ENCODE results near the gene PHF2.

- no peak for TF ChIP-seq CTCF (IDR thresholded peaks at IDR 0.05)
- no peak for TF ChIP-seq POLR2A (IDR thresholded peaks at IDR 0.05)
These were observed 79.4 kb downstream of the PHF2 start for GRCh38 chr9:93655621-93656425.
